HepG2 (cell line): Measurements from ENCODE around the gene ATP5MG. TPM values are rescaled to one million over a fixed set of nuclear protein-coding genes. Genes with fewer than 3 reads are reported as not detected.

Experiments used
- ATAC-seq: fragments of 200-7000 bp; cut with Tn5 transposase; 3 replicates; pipeline ENCODE4 v1.9.1; 2020; ENCODE audit warnings: mild to moderate bottlenecking, moderate library complexity
- BruUV-seq: library from RNA; stranded (reverse); fragments of 400-500 nt; replicated peaks from 2 replicates; lab custom pipeline; 2021; lab: Mats Ljungman, UMichigan
- CTCF ChIA-PET: fragments of 300-600 bp; formaldehyde crosslinking; extraction: SDS; loops from one replicate; lab custom pipeline; 2021; ENCODE audit warnings: low total read pairs, inconsistent platforms, low intra/inter-chr PET ratio; lab: Yijun Ruan, JAX
- POLR2A ChIA-PET: fragments of 350-600 bp; sonication (Branson Sonifier 250); formaldehyde crosslinking; loops from one replicate; lab custom pipeline; 2020; ENCODE audit warnings: antibody characterized with exemption, inconsistent platforms; lab: Yijun Ruan, JAX
- DNase-seq: peaks from one replicate; pipeline ENCODE4 v3.0.0-alpha.2; 2015; ENCODE audit warnings: low spot score
- FAIRE-seq: peaks from 3 replicates; lab custom pipeline; 2011; peaks lifted over from hg19 to GRCh38; lab: Jason Lieb, UNC
- H2AFZ ChIP-seq: one replicate; pipeline ENCODE4 v1.6.1; 2011; ENCODE audit warnings: low read length, inconsistent platforms
- H3K27ac ChIP-seq: fragments of 300-600 bp; 3 replicates; pipeline ENCODE4 v1.8.0; 2011; ENCODE audit warnings: mixed run types, mild to moderate bottlenecking, mixed read lengths, low read length, inconsistent platforms; ENCODE audit not compliant: insufficient read depth; ENCODE audit errors: extremely low read length
- H3K27me3 ChIP-seq, 2 experiments: fragments of 200-600 bp in 1 of 2; 2 replicates in 1 of 2; 3 replicates in 1 of 2; pipeline versions ENCODE4 v1.6.0 to v1.8.0; 2011; ENCODE audit warnings: low read length in 2 of 2, mild to moderate bottlenecking in 2 of 2, moderate library complexity in 2 of 2, inconsistent platforms in 1 of 2; ENCODE audit not compliant: insufficient read depth in 2 of 2, control insufficient read depth in 1 of 2
- H3K36me3 ChIP-seq, 2 experiments: fragments of 200-600 bp in 1 of 2; replicated peaks in 1 of 2; 2 replicates in 1 of 2; 3 replicates in 1 of 2; pipeline versions ENCODE4 v1.5.1 to v1.8.0; 2011; ENCODE audit warnings: low read length in 2 of 2, inconsistent platforms in 1 of 2; ENCODE audit not compliant: insufficient read depth in 2 of 2, control insufficient read depth in 1 of 2
- H3K4me1 ChIP-seq: 2 replicates; pipeline ENCODE4 v1.5.1; 2012; ENCODE audit warnings: low read length, inconsistent platforms; ENCODE audit not compliant: insufficient read depth
- H3K4me2 ChIP-seq: 2 replicates; pipeline ENCODE4 v1.6.0; 2011; ENCODE audit warnings: low read depth, low read length, inconsistent platforms
- H3K4me3 ChIP-seq, 3 experiments: fragments of 200-600 bp in 1 of 3; sonication (generic), shearing (Covaris generic) in 1 of 3; replicated peaks in 1 of 3; 2 replicates each; pipeline ENCODE4 v1.5.1; 2011 to 2016; ENCODE audit warnings: low read length in 3 of 3, inconsistent platforms in 2 of 3, low read depth in 2 of 3, mild to moderate bottlenecking in 2 of 3, control low read depth in 1 of 3, mixed read lengths in 1 of 3; ENCODE audit not compliant: insufficient read depth in 1 of 3
- H3K79me2 ChIP-seq: one replicate; pipeline ENCODE4 v1.6.1; 2011; ENCODE audit warnings: low read length, inconsistent platforms; ENCODE audit not compliant: insufficient read depth
- H3K9ac ChIP-seq: 2 replicates; pipeline ENCODE4 v1.6.0; 2011; ENCODE audit warnings: mild to moderate bottlenecking, low read depth, low read length, inconsistent platforms; ENCODE audit not compliant: insufficient read depth
- H3K9me3 ChIP-seq: 2 replicates; pipeline ENCODE4 v1.5.1; 2012; ENCODE audit warnings: mild to moderate bottlenecking, low read length
- H4K20me1 ChIP-seq: 2 replicates; pipeline ENCODE4 v1.6.0; 2011; ENCODE audit warnings: inconsistent platforms, mild to moderate bottlenecking, low read length, moderate library complexity; ENCODE audit not compliant: insufficient read depth
- ATAD3A ChIP-seq: sonication (generic); formaldehyde crosslinking; IDR thresholded peaks from 2 replicates; pipeline ENCODE4 v1.4.0; 2020; ENCODE audit warnings: missing genetic modification reagents
- CTCF ChIP-seq: sonication (generic); formaldehyde crosslinking; IDR thresholded peaks from 2 replicates; pipeline ENCODE4 v1.5.0; 2020; ENCODE audit warnings: mild to moderate bottlenecking, missing genetic modification reagents, moderate library complexity
- REL ChIP-seq: sonication (generic); formaldehyde crosslinking; conservative IDR thresholded peaks from 2 replicates; pipeline ENCODE4 v1.8.0; 2022; ENCODE audit warnings: mild to moderate bottlenecking, missing genetic modification reagents, moderate library complexity
- SMC3 ChIP-seq: IDR thresholded peaks from 2 replicates; pipeline ENCODE4 v1.6.1; 2011; ENCODE audit warnings: low read length, improper control_type of control experiment
- STAG1 ChIP-seq: sonication (generic); formaldehyde crosslinking; IDR thresholded peaks from 2 replicates; pipeline ENCODE4 v1.4.0; 2020; ENCODE audit warnings: missing genetic modification reagents
- UBTF ChIP-seq: sonication (generic); formaldehyde crosslinking; IDR thresholded peaks from 2 replicates; pipeline ENCODE4 v1.4.0; 2020; ENCODE audit warnings: mild to moderate bottlenecking, missing genetic modification reagents
- ZNF18 ChIP-seq: sonication (generic); formaldehyde crosslinking; IDR thresholded peaks from 2 replicates; pipeline ENCODE4 v1.8.0; 2022; ENCODE audit warnings: mild to moderate bottlenecking, missing genetic modification reagents; ENCODE audit not compliant: insufficient replicate concordance
- ZNF362 ChIP-seq: sonication (generic); formaldehyde crosslinking; IDR thresholded peaks from 2 replicates; pipeline ENCODE4 v1.4.0; 2020; ENCODE audit warnings: missing genetic modification reagents, mild to moderate bottlenecking, borderline replicate concordance
- ZNF746 ChIP-seq: sonication (generic); formaldehyde crosslinking; IDR thresholded peaks from 2 replicates; pipeline ENCODE4 v1.8.0; 2022; ENCODE audit warnings: mild to moderate bottlenecking, missing genetic modification reagents
- ZNF839 ChIP-seq: sonication (generic); formaldehyde crosslinking; IDR thresholded peaks from 2 replicates; pipeline ENCODE4 v1.4.0; 2020; ENCODE audit warnings: missing genetic modification reagents, mild to moderate bottlenecking, borderline replicate concordance
- WGBS: methylation state at CpG from one replicate; pipeline ENCODE4 v1.1.6; 2017; ENCODE audit warnings: low lambda C conversion rate; 5-methylcytosine and 5-hydroxymethylcytosine counted together
- in situ Hi-C: cut with HindIII; loops from 2 replicates; pipeline ENCODE4 v1.10.0; 2017; ENCODE audit warnings: low pct_unique_long_range_greater_than_20kb; ENCODE audit not compliant: extremely low pct_ligation_motif_present
- intact Hi-C: fragments of 100-400 bp; cut with micrococcal nuclease; formaldehyde crosslinking; loops from one replicate; pipeline ENCODE4 v1.10.0; 2022; ENCODE audit not compliant: unreplicated experiment
- polyA plus RNA-seq, 8 experiments: library from polyadenylated mRNA; depleted of rRNA in 3 of 8; stranded (reverse) in 7 of 8; unstranded in 1 of 8; fragments of >200 nt; fragmentation: Illumina TruSeq in 4 of 8; extraction: Trizol in 4 of 8; gene quantifications; 2 replicates each; pipeline versions ENCODE4 v1.2.1 to v1.2.3, GENCODE V29; 2011 to 2016; ENCODE audit warnings: low read depth in 4 of 8, missing spikeins in 1 of 8, mixed read lengths in 1 of 8; ENCODE audit not compliant: insufficient read depth in 1 of 8
- total RNA-seq, 5 experiments: library from RNA; depleted of rRNA; stranded (reverse); fragments of >200 nt; fragmentation: Illumina TruSeq; extraction: Trizol; gene quantifications; 2 replicates each; pipeline ENCODE4 v1.2.3, GENCODE V29; 2016; ENCODE audit warnings: low read depth in 1 of 5

Gene ATP5MG
- total and polyA plus RNA-seq, 2 of the 13 experiments (the other 11 are each of a cell fraction or from before 2014, with no cell fraction given): 260 to 320 TPM

GRCh38 chr11:118401151-118401879, at the start of gene ATP5MG (continued):
- TF ChIP-seq UBTF (CRISPR knock-in tag) (0 out of 2 replicates have a peak, but pooled peaks have one; percentile 33), REL (CRISPR knock-in tag) (no peak), ZNF18 (peak; percentile 58), ATAD3A (CRISPR knock-in tag) (no peak)

GRCh38 chr11:118353084-118353710, 48.2 kb upstream of the ATP5MG start:
- Histone ChIP-seq H4K20me1 (no peaks in the 10 kb centered on the region), H3K79me2 (no peaks in the 10 kb centered on the region), H2AFZ (no peak overlapping the region), H3K27ac (no peak overlapping the region), H3K4me3 (no peak overlapping the region), H3K4me2 (no peak overlapping the region), H3K4me1 (no peaks in the 10 kb centered on the region), H3K36me3 (no peaks in the 10 kb centered on the region), H3K9ac (no peak overlapping the region), H3K27me3 (peaks cover 1 to 22% of the 10 kb centered on the region in 2 experiments; a peak in 3 of 5 replicates), H3K9me3 (no peaks in the 10 kb centered on the region)
- TF ChIP-seq STAG1 (CRISPR knock-in tag) (peak; percentile 32; the same call in 1 of the 2 replicates), CTCF (CRISPR knock-in tag) (peak; percentile 19), ZNF746 (no peak), SMC3 (0 out of 2 replicates have a peak, but pooled peaks have one; percentile 41), ZNF362 (CRISPR knock-in tag) (peak; percentile 52; the same call in 1 of the 2 replicates), ZNF839 (CRISPR knock-in tag) (no peak)
- intact Hi-C loops: loop anchor here (1.0 kb wide), 1 partner anchor 58 kb away; no protein-coding TSS in a partner anchor
- ATAC-seq (no peak), DNase-seq (no peak), FAIRE-seq (no peak)
- WGBS: under 1% methylated on average over 6 of the region's 6 CpGs
- in situ Hi-C loops: loop anchor here (5.0 to 10.0 kb wide), 3 partner anchors 41 to 206 kb away; no protein-coding TSS in a partner anchor
- ChIA-PET CTCF (interaction anchor here (1.1 to 2.3 kb wide), 5 partner anchors 57 to 208 kb away, joined by 3 to 16 read pairs (median 7); no protein-coding TSS in a partner anchor), POLR2A (no interaction called here)
- no TSS peak for BruUV-seq
